Fibroblast of lung (primary cell): ENCODE data around the gene FNDC3B. TPM values are rescaled to one million over a fixed set of nuclear protein-coding genes. Genes with fewer than 3 reads are reported as not detected.
"Not testable (repeated sequence)": the region's sequence is repeated elsewhere in the genome, so short reads cannot be mapped to it uniquely, and the experiment has no call there.

ENCODE experiments used
- DNase-seq, 2 donors: peaks; one replicate each; pipeline versions ENCODE4 v3.0.0 to v3.0.0-alpha.2; 2010; ENCODE audit warnings: low read depth in 2 of 2
- H2AFZ ChIP-seq: 2 replicates; pipeline ENCODE4 v1.5.1; 2012; ENCODE audit warnings: low read length, control low read depth, inconsistent platforms
- H3K27ac ChIP-seq: 2 replicates; pipeline ENCODE4 v1.5.1; 2011; ENCODE audit warnings: low read length, control low read depth; ENCODE audit not compliant: insufficient read depth
- H3K27me3 ChIP-seq: 2 replicates; pipeline ENCODE4 v1.5.1; 2011; ENCODE audit warnings: mild to moderate bottlenecking, low read length; ENCODE audit not compliant: control insufficient read depth, insufficient read depth
- H3K36me3 ChIP-seq: 2 replicates; pipeline ENCODE4 v1.5.1; 2011; ENCODE audit warnings: low read length; ENCODE audit not compliant: control insufficient read depth, insufficient read depth
- H3K4me1 ChIP-seq: 2 replicates; pipeline ENCODE4 v1.5.1; 2011; ENCODE audit warnings: low read length; ENCODE audit not compliant: control insufficient read depth, insufficient read depth; ENCODE audit errors: extremely low read depth
- H3K4me2 ChIP-seq: 2 replicates; pipeline ENCODE4 v1.5.1; 2011; ENCODE audit warnings: low read length, control low read depth; ENCODE audit not compliant: insufficient read depth; ENCODE audit errors: extremely low read depth
- H3K4me3 ChIP-seq, 4 experiments: fragments of 200-600 bp in 1 of 4; sonication (generic) in 1 of 4; replicated peaks in 1 of 4; 2 replicates each; pipeline ENCODE4 v1.5.1; 2011 to 2016; ENCODE audit warnings: low read length in 4 of 4, low read depth in 3 of 4, mild to moderate bottlenecking in 3 of 4, control low read depth in 2 of 4, inconsistent platforms in 1 of 4, mixed read lengths in 1 of 4; ENCODE audit not compliant: insufficient read depth in 1 of 4; ENCODE audit errors: control extremely low read depth in 1 of 4
- H3K79me2 ChIP-seq: 2 replicates; pipeline ENCODE4 v1.5.1; 2012; ENCODE audit warnings: mild to moderate bottlenecking, low read length, inconsistent platforms; ENCODE audit not compliant: control insufficient read depth, insufficient read depth
- H3K9ac ChIP-seq: 2 replicates; pipeline ENCODE4 v1.5.1; 2011; ENCODE audit warnings: mild to moderate bottlenecking, low read length, control low read depth; ENCODE audit not compliant: insufficient read depth
- H3K9me3 ChIP-seq: 2 replicates; pipeline ENCODE4 v1.5.1; 2012; ENCODE audit warnings: low read depth, low read length; ENCODE audit not compliant: control insufficient read depth, insufficient read depth
- H4K20me1 ChIP-seq: 2 replicates; pipeline ENCODE4 v1.5.1; 2011; ENCODE audit warnings: low read length; ENCODE audit not compliant: control insufficient read depth, insufficient read depth; ENCODE audit errors: extremely low read depth
- CTCF ChIP-seq, 2 donors: IDR thresholded peaks in 1 of 2; conservative IDR thresholded peaks in 1 of 2; 1 replicate in 1 of 2; 2 replicates in 1 of 2; pipeline ENCODE4 v1.5.1; 2011 to 2012; ENCODE audit warnings: low read length in 2 of 2, control low read depth in 1 of 2, inconsistent platforms in 1 of 2, low read depth in 1 of 2, mild to moderate bottlenecking in 1 of 2
- EZH2 ChIP-seq: IDR thresholded peaks from 2 replicates; pipeline ENCODE4 v1.5.1; 2012; ENCODE audit warnings: low read length, control low read depth, mild to moderate bottlenecking; ENCODE audit errors: missing control alignments
- polyA plus RNA-seq, 2 donors: library from polyadenylated mRNA; depleted of rRNA in 1 of 2; stranded (reverse) in 1 of 2; unstranded in 1 of 2; fragments of >200 nt; gene quantifications; 2 replicates each; pipeline ENCODE4 v1.2.1, GENCODE V29; 2011 to 2012; ENCODE audit warnings: missing spikeins in 1 of 2
- total RNA-seq: library from RNA; depleted of rRNA; stranded (reverse); fragments of >200 nt; gene quantifications from 2 replicates; pipeline ENCODE4 v1.2.1, GENCODE V29; 2014

Gene FNDC3B
- total and polyA plus RNA-seq, 2 donors (not counting 1 experiment from before 2014, with no cell fraction given), result 26.1 to 76.8 TPM

GRCh38 chr3:171994646-171995428 is 44.5 kb upstream of the FNDC3B start:
- Histone ChIP-seq H3K79me2 (no peaks in the 10 kb centered on the region), H3K4me1 (peaks cover 8% of the 10 kb centered on the region), H3K36me3 (no peaks in the 10 kb centered on the region), H4K20me1 (no peaks in the 10 kb centered on the region), H3K9me3 (no peaks in the 10 kb centered on the region), H3K4me3 (no peak overlapping the region), H3K4me2 (peak overlapping the region; percentile 16), H2AFZ (no peak overlapping the region), H3K27me3 (no peaks in the 10 kb centered on the region), H3K27ac (peak overlapping the region; percentile 7), H3K9ac (no peak overlapping the region)
- no peak for TF ChIP-seq EZH2
- no peak for TF ChIP-seq CTCF (conservative IDR thresholded peaks at IDR 0.05 in 1 of 2, IDR thresholded peaks at IDR 0.05 in 1 of 2; ENCODE audit: low read depth in 1 of 2, low read length in 2 of 2)
- peak; percentile 91 to 92 for DNase-seq

GRCh38 chr3:171995486-171995885 is 43.9 kb upstream of the FNDC3B start:
- peak in 1 of 2 donors; percentile 41 for DNase-seq
- no peak overlapping the region for H3K27ac ChIP-seq
- peaks cover 8% of the 10 kb centered on the region for H3K4me1 ChIP-seq
- no peak overlapping the region for H2AFZ ChIP-seq
- no peak for TF ChIP-seq EZH2
- TF ChIP-seq CTCF (conservative IDR thresholded peaks at IDR 0.05 in 1 of 2, IDR thresholded peaks at IDR 0.05 in 1 of 2; ENCODE audit: low read depth in 1 of 2, low read length in 2 of 2), result no peak
- no peak overlapping the region for H3K9ac ChIP-seq
- H3K79me2 ChIP-seq, result no peaks in the 10 kb centered on the region
- no peaks in the 10 kb centered on the region for H3K36me3 ChIP-seq
- no peak overlapping the region for H3K4me3 ChIP-seq
- H3K27me3 ChIP-seq, result no peaks in the 10 kb centered on the region
- H3K9me3 ChIP-seq, result no peaks in the 10 kb centered on the region
- no peaks in the 10 kb centered on the region for H4K20me1 ChIP-seq
- H3K4me2 ChIP-seq, result no peak overlapping the region

GRCh38 chr3:171996178-171996817 is 43.1 kb upstream of the FNDC3B start:
- Histone ChIP-seq H3K36me3 (no peaks in the 10 kb centered on the region), H3K4me2 (no peak overlapping the region), H3K9ac (no peak overlapping the region), H2AFZ (no peak overlapping the region), H4K20me1 (no peaks in the 10 kb centered on the region), H3K27ac (no peak overlapping the region), H3K9me3 (no peaks in the 10 kb centered on the region), H3K27me3 (no peaks in the 10 kb centered on the region), H3K79me2 (no peaks in the 10 kb centered on the region), H3K4me3 (no peak overlapping the region), H3K4me1 (peaks cover 8% of the 10 kb centered on the region)
- DNase-seq, result no peak
- TF ChIP-seq EZH2, result no peak
- no peak for TF ChIP-seq CTCF (conservative IDR thresholded peaks at IDR 0.05 in 1 of 2, IDR thresholded peaks at IDR 0.05 in 1 of 2; ENCODE audit: low read depth in 1 of 2, low read length in 2 of 2)

- H3K4me2 ChIP-seq, H3K4me3 ChIP-seq, DNase-seq, H3K4me1 ChIP-seq, H3K9ac ChIP-seq, H3K27ac ChIP-seq, H3K27me3 ChIP-seq, H2AFZ ChIP-seq, H3K36me3 ChIP-seq, H3K9me3 ChIP-seq, H4K20me1 ChIP-seq, H3K79me2 ChIP-seq: not testable (repeated sequence)
These were observed 40.6 kb upstream of the FNDC3B start for GRCh38 chr3:171998731-171999130.
